Psoas muscle (tissue), 8 donors: ENCODE results near the gene DPYSL5. TPM values are rescaled to one million over a fixed set of nuclear protein-coding genes. Genes with fewer than 3 reads are reported as not detected.

Experiments used
- ATAC-seq, 4 donors: fragments of 200-7000 bp; cut with Tn5 transposase; one replicate each; pipeline ENCODE4 v1.9.1; 2020; ENCODE audit warnings: moderate library complexity in 3 of 4, mild to moderate bottlenecking in 2 of 4
- DNase-seq, 2 donors: peaks; one replicate each; pipeline ENCODE4 v3.0.0-alpha.2; 2020
- H3K27ac ChIP-seq: fragments of 200-600 bp; one replicate; pipeline ENCODE4 v1.8.0; 2022
- H3K27me3 ChIP-seq, 3 donors: fragments of 200-600 bp in 1 of 3; one replicate each; pipeline versions ENCODE4 v1.6.1 to v1.8.0; 2013 to 2022; ENCODE audit warnings: low read length in 2 of 3, mild to moderate bottlenecking in 2 of 3, moderate library complexity in 1 of 3; ENCODE audit not compliant: insufficient read depth in 3 of 3
- H3K36me3 ChIP-seq, 2 donors: fragments of 200-600 bp in 1 of 2; one replicate each; pipeline versions ENCODE4 v1.6.1 to v1.8.0; 2013 to 2022; ENCODE audit warnings: low read depth in 1 of 2, mild to moderate bottlenecking in 1 of 2, moderate library complexity in 1 of 2; ENCODE audit not compliant: insufficient read depth in 1 of 2
- H3K4me1 ChIP-seq: fragments of 200-600 bp; one replicate; pipeline ENCODE4 v1.8.0; 2022
- H3K4me3 ChIP-seq: fragments of 200-600 bp; one replicate; pipeline ENCODE4 v1.8.0; 2022; ENCODE audit warnings: mild to moderate bottlenecking
- H3K9me3 ChIP-seq: fragments of 200-600 bp; one replicate; pipeline ENCODE4 v1.8.0; 2022
- CTCF ChIP-seq: fragments of 200-600 bp; IDR thresholded peaks from one replicate; pipeline ENCODE4 v1.8.0; 2022; ENCODE audit warnings: antibody characterized with exemption
- WGBS, 3 donors: extraction: QIAGEN DNeasy Blood & Tissue Kit; methylation state at CpG; one replicate each; pipeline versions ENCODE4 v1.1.6 to v1.1.7; 2013; 5-methylcytosine and 5-hydroxymethylcytosine counted together
- intact Hi-C, 2 donors: fragments of 100-400 bp; cut with DNase I; formaldehyde crosslinking; loops; one replicate each; pipeline versions ENCODE4 v1.11.0 to v1.14.2; 2022
- polyA plus RNA-seq, 3 donors: library from polyadenylated mRNA; stranded (reverse); fragments of 200-250 nt; gene quantifications; one replicate each; pipeline ENCODE4 v1.2.3, GENCODE V29; 2013
- total RNA-seq, 4 donors: library from RNA; stranded (reverse); fragmentation: NEBNext Ultra II Directional in 2 of 4; extraction: Animal tissue kit (Norgen Biotek cat#: 25700) in 2 of 4; gene quantifications; one replicate each; pipeline versions ENCODE4 v1.2.1 to v1.2.4, GENCODE V29; 2021 to 2023
- donor health status: healthy with polysubstance abuse.
- donor health status: DM: no; HTN: no; CAD: no; lungs with moderate emphysema.
- donor health status: Bipolar disorder and iron deficiency.
- donor health status: healthy.
- donor health status: DM: yes; HTN: yes; CAD: no.
- donor health status: DM: no; HTN: no; CAD: no.
- donor health status: DM: no; HTN: no; CAD: no.
- donor health status: DM: yes; HTN: yes; CAD: no.

Gene DPYSL5
- total and polyA plus RNA-seq, 7 donors: 0.03 to 0.39 (median 0.08) TPM; not detected in 3

- intact Hi-C loops: no loop called here
- H3K4me1 ChIP-seq: no peaks in the 10 kb centered on the region
- no peaks in the 10 kb centered on the region for H3K36me3 ChIP-seq
- H3K27ac ChIP-seq: no peak overlapping the region
- peaks cover 7% of the 10 kb centered on the region for H3K9me3 ChIP-seq
- DNase-seq (no peak), ATAC-seq (no peak)
- H3K27me3 ChIP-seq: peaks cover 0 to 31% (median 2%) of the 10 kb centered on the region in 3 donors
- TF ChIP-seq CTCF: no peak
- WGBS, 3 donors: 49 to 58% (median 52%) methylated on average over 10 of the region's 10 CpGs
- H3K4me3 ChIP-seq: no peak overlapping the region
These were observed 66.2 kb downstream of the DPYSL5 start for GRCh38 chr2:26913999-26914658.

GRCh38 chr2:26914659-26915310 lies 66.9 kb downstream of the DPYSL5 start:
- H3K36me3 ChIP-seq: no peaks in the 10 kb centered on the region
- H3K27me3 ChIP-seq: peaks cover 0 to 31% (median 2%) of the 10 kb centered on the region in 3 donors
- intact Hi-C loops: no loop called here
- DNase-seq: no peak
- peaks cover 7% of the 10 kb centered on the region for H3K9me3 ChIP-seq
- H3K4me3 ChIP-seq: no peak overlapping the region
- no peaks in the 10 kb centered on the region for H3K4me1 ChIP-seq
- TF ChIP-seq CTCF: no peak
- ATAC-seq: no peak
- H3K27ac ChIP-seq: no peak overlapping the region
- 71 to 83% (median 74%) methylated on average over 4 of the region's 4 CpGs for WGBS, 3 donors

GRCh38 chr2:26915316-26915715 lies 67.4 kb downstream of the DPYSL5 start:
- TF ChIP-seq CTCF: no peak
- DNase-seq (no peak), ATAC-seq (no peak)
- Histone ChIP-seq H3K4me3 (no peak overlapping the region), H3K27ac (no peak overlapping the region), H3K4me1 (no peaks in the 10 kb centered on the region), H3K27me3 (peaks cover 0 to 29% (median 2%) of the 10 kb centered on the region in 3 donors), H3K9me3 (peaks cover 4% of the 10 kb centered on the region), H3K36me3 (no peaks in the 10 kb centered on the region)
- intact Hi-C loops: no loop called here
- WGBS, 3 donors: 94 to 97% (median 95%) methylated on average over 5 of the region's 5 CpGs

GRCh38 chr2:26916128-26916692 lies 68.3 kb downstream of the DPYSL5 start:
- DNase-seq (no peak), ATAC-seq (no peak)
- Histone ChIP-seq H3K4me1 (no peaks in the 10 kb centered on the region), H3K9me3 (no peaks in the 10 kb centered on the region), H3K4me3 (no peak overlapping the region), H3K27me3 (peaks cover 0 to 28% (median 2%) of the 10 kb centered on the region in 3 donors), H3K36me3 (no peaks in the 10 kb centered on the region), H3K27ac (no peak overlapping the region)
- WGBS, 3 donors: 76 to 81% (median 81%) methylated on average over 7 of the region's 7 CpGs
- TF ChIP-seq CTCF: no peak
- intact Hi-C loops: no loop called here
